ENCODE results near the gene OR2T33. TPM values are rescaled to one million over a fixed set of nuclear protein-coding genes. Genes with fewer than 3 reads are reported as not detected.
"Not testable (repeated sequence)": the region's sequence is repeated elsewhere in the genome, so short reads cannot be mapped to it uniquely, and the experiment has no call there.

OR2T33 gene, protein sequence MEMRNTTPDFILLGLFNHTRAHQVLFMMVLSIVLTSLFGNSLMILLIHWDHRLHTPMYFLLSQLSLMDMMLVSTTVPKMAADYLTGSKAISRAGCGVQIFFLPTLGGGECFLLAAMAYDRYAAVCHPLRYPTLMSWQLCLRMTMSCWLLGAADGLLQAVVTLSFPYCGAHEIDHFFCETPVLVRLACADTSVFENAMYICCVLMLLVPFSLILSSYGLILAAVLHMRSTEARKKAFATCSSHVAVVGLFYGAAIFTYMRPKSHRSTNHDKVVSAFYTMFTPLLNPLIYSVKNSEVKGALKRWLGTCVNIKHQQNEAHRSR
- total RNA-seq = not detected in 2 replicates

DNA sequence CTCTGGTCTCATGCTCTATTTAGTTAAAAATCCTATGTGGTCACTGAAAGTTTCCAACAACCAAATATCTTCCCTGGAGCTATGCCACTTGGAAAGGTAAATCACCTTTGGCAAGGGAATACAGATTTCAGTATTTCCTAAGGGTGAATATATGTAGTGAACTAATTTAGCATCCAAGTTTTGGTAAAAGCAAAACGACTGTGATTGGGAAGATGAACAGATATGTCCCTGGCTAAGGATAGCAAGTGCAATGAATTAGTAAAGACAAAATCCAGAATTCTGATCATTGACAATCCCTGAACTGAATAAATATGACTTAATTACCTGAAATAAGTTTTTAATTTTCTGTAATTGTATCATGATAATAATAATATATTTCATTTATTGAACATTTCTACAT is at the start of gene OR2T33:
TSS of gene OR2T33 (minus strand) at position 101 of the 400 bp plus-strand sequence. CDS start 4,162 bp downstream, outside the sequence.
- intact Hi-C loops (cut with micrococcal nuclease) = no loop called here

DNA sequence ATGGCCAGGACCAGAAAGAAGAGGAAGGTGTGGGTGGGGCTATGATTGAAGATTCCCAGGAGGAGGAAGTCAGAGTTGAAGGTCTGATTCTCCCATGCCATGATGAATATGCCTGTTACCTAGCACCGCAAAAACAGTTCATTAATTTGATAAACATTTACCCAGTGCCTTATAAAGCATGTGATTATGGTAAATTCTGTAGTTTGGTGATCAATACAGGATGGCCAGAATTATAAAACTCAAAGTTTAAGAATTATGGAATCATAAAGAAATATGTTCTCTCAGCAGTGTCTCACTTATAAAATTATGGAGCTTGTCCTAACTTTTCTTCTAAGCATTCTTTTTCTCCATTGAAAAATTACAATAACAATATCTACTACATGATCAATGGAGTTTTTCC is 46.7 kb upstream of the OR2T33 start, which contains the start of gene OR2M7:
TSS of gene OR2M7 (minus strand) at position 101 of the 400 bp plus-strand sequence. CDS start at position 101, 0 bp downstream.
- intact Hi-C loops (cut with micrococcal nuclease) = no loop called here

DNA sequence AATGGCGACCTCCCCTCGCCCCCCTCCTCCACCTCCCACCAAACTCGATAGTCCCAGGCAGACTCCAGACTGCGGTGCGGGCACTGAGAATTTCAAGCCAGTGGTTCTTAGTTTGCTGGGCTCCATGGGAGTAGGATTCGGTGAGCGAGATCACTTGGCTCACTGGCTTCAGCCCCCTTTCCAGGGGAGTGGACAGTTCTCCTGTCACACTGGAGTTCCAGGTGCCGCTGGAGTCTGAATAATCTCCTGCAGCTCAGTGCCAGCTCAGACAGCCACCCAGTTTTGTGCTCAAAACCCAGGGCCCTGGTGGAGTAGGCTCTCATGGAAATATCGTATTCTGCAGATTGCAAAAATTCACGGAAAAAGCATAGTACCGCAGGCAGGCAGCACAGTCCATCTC is 39.0 kb upstream of the OR2T33 start:
- intact Hi-C loops (cut with micrococcal nuclease) = no loop called here

DNA sequence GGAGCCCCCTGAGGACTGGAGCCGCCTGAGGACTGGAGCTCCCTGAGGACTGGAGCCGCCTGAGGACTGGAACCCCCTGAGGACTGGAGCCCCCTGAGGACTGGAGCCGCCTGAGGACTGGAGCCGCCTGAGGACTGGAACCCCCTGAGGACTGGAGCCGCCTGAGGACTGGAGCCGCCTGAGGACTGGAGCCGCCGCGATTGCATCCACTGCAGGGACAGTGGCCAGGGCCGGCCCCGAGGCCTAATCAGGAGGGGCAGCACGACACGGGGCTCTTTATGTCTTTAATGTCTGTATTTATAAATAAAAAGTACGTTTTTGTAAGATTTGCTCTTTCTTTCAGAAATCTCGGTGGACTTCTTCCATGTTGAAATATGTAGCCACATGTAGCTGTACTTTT is 29.0 kb upstream of the OR2T33 start:
- intact Hi-C loops (cut with micrococcal nuclease) = not testable (repeated sequence)

DNA sequence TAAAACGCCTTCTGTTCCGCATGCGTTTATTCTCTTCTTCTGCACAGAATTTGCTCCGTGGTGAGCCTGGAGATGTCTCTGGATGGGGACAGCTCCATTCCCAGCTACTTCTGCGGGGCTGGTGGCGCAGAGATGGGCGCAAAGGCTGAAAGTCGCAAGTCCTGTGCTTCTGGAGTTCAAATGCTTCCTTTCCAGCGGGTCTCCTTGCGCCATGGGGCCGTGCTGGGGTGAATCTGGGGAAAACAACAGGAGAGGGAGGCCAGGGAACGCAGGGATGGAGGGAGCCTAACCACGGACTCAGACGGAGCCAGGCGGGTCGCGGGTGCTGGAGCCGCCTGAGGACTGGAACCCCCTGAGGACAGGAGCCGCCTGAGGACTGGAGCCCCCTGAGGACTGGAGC is 28.3 kb upstream of the OR2T33 start:
- intact Hi-C loops (cut with micrococcal nuclease) = no loop called here

DNA sequence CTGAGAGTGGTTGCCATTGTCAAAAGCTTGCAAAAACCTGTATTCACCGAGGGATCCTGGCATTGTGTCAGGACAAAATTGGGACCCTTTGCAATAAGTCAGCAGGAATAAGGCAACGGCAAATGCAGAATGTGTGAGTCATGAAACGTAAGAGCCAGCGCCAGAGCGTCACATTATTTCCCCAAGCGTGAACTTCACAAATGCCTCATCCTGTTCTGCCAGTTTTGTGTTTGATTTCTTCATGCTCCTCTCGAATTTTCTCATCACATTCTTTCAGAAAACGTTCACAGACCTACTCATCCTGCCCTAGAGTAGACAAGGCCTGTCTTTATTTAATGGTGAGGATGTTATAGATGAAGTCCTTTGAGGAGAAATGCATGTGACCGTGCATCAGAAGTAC is 27.9 kb upstream of the OR2T33 start:
- intact Hi-C loops (cut with micrococcal nuclease) = not testable (repeated sequence)

DNA sequence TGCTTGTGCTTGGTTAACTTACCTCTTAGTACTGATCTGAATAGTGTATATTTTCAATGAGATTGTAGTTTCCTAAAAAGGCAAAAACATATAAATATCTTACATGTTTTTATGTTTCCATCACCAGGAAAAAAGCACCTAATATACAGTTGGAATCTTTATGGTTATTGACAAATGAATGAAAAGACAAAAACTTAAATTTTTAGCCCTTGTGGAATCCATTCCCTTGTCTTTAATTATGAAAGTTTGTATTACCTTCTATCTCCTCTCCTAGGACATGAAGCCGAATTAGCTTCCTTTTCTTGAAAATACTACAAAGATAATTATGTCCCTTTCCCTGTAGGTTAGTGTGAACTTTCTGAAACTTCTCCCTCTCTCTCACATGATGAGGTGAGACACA is 25.5 kb upstream of the OR2T33 start, which contains the start of gene OR2T12:
TSS of gene OR2T12 (minus strand) at position 101 of the 400 bp plus-strand sequence. CDS start 7,846 bp downstream, outside the sequence.
- intact Hi-C loops (cut with micrococcal nuclease) = no loop called here

DNA sequence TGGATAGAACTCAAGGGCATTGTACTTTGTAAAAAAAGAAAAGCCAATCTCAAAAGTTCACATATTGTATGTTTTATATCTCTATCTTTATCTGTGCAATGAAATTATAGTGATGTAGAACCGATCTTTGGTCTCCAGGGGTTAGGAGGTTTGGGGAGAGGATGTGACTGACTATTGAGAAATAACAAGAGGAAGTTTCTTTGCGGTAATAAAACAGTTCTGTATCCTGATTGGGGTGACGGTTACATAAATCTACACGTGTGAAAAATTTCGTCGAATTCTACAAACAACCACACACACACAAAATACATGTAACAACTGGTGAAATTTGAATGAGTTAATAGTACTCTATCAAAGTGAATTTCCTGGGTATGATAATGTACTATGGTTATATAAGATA is 10.6 kb upstream of the OR2T33 start:
- intact Hi-C loops (cut with micrococcal nuclease) = no loop called here

DNA sequence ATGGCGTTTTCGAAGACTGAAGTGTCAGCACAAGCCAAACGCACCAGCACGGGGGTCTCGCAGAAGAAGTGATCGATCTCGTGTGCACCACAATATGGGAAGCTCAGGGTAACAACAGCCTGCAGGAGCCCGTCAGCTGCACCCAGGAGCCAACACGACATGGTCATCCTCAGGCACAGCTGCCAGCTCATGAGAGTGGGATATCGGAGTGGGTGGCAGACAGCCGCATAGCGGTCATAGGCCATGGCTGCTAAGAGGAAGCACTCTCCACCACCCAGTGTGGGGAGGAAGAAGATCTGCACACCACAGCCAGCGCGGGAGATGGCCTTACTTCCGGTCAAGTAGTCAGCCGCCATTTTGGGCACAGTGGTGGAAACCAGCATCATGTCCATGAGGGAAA is 4.6 kb downstream of the OR2T33 start:
- intact Hi-C loops (cut with micrococcal nuclease) = not testable (repeated sequence)

DNA sequence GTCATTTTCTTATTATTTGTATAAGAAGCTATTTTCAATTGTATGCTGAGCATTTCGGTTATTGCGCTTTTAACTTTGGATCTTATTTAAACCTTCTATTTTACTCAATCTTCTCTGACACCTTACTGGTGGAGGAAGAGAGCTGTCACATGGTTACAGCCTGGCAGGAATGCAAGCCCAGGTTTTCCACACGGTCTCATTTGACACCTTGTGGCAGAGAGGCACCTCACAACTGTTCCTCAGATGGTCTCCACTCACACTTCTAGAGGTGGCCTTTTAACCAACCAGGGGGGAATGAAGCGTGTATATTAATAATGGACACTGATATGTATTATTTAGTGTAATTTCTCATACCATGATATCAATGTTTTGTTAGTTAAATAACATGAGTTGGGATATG is 9.6 kb downstream of the OR2T33 start:
- intact Hi-C loops (cut with micrococcal nuclease) = no loop called here

DNA sequence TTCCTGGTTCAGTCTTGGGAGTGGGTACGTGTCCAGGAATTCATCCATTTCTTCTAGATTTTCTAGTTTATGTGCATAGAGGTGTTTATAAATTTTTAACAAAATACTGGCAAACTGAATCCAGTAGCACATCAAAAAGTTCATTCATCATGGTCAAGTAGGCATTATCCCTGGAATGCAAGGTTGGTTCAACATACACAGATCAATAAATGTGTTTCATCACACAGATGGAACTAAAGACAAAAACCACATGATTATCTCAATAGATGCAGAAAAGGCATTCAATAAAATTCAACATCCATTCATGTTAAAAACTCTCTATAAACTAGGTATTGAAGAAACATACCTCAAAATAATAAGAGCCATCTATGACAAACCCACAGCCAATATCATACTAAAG is 18.5 kb downstream of the OR2T33 start:
- intact Hi-C loops (cut with micrococcal nuclease) = not testable (repeated sequence)

DNA sequence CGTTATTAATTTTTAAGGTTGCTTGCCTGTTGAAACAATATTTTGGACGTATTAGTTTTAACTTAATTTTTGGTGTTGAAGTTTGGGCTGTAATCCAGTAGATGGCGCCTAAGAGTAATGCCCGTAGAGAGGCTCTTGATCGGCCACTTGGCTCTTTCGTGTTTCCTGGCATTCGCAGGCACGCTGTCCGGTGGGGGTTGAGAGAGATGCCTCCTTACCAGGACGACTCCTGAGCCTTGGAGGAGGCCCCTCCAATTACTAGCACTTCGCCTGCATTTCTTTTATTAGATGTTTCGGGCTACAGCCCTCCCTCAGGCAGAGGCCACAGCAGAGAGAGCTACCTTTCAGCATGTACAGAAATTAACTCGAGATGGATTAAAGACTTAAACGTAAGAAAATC is 34.6 kb downstream of the OR2T33 start:
- intact Hi-C loops (cut with micrococcal nuclease) = loop anchor here (1.0 kb wide), 1 partner anchor 564 kb away; no protein-coding TSS in a partner anchor

DNA sequence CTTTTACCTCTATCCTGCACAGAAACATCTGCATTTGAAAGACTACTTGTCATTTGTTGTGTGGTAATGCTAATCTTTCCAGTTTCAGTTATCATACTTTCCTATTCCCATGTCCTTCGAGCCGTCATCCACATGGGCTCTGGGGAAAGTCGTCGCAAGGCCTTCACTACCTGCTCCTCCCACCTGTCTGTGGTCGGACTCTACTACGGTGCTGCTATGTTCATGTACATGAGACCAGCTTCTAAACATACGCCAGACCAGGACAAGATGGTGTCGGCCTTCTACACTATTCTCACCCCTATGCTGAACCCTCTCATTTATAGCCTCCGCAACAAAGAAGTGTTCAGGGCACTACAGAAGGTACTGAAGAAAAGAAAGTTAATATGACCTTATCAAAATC is 38.3 kb downstream of the OR2T33 start:
- intact Hi-C loops (cut with micrococcal nuclease) = no loop called here

DNA sequence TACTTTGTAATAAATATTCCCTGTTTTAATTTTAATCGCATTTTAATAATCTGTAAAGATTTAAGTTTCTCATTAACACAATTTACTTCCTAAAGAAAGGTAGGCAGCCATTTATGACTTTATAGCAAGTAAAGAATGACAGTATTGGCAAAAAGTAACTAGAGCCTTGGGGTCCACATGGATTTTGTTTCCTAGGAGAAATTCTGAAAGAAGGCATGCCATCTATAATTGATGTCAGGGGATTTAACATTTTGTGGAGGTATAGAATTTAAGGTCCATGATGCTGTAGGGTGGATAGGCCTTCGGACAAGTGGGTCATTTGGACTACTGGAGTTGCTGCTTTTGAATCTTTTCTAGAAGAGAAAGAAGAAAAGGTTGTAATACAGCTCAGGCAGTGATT is 46.7 kb downstream of the OR2T33 start, which contains the start of gene OR2M4:
TSS of gene OR2M4 (plus strand) at position 301 of the 400 bp plus-strand sequence. CDS start 7,512 bp downstream, outside the sequence.
- intact Hi-C loops (cut with micrococcal nuclease) = no loop called here

DNA sequence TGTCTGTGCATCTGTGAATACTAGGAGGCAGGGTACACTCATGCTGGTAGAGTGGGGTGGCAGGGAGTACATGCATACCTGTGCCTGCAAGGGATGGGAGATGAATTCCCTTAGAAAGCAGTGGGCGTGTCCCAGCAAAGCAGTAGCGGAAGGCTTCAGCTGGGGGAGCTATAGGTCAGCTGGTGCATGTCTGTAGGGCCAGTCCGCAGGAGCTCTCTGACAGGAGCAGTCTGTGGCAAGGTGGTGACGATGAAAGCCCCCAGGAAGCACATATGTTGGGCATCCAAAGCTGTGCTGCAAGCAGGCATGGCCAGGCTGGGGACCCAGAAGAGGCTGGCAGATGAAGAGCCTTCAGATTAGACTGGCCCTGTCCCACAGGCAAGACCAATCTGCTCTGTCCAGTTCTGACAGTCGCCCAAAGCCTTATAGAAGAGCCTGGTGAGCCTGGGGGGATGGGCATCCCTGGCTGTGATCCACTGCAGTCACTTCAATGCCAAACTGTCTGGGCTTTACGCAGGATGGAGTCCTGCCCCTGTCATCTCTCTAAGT is 48.3 kb downstream of the OR2T33 start:
- intact Hi-C loops (cut with micrococcal nuclease) = no loop called here

DNA sequence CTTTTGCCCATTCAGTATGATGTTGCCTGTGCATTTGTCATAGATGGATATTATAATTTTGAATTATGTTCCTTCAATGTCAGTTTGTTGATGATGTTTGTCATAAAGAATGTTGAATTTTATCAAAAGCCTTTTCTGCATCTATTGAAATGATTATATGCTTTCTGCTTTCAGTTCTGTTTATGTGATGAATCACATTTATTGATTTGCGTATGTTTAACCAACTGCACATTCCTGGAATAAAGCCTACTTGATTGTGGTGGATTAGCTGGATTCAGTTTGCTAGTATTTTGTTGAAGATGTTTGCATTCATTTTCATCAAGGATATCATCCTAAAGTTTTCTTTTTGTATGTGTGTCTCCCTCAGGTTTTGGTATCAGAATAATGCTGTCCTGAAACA is 52.2 kb downstream of the OR2T33 start:
- intact Hi-C loops (cut with micrococcal nuclease) = no loop called here

Other genes starting within 250 kb of the OR2T33 start
- 0.05 and 0.11 TPM in 2 replicates for gene OR2L2, start 247.9 kb downstream of the OR2T33 start, total RNA-seq
- gene OR2L3, start 231.1 kb downstream of the OR2T33 start, total RNA-seq = 0.11 TPM in 1 of 2 replicates, not detected in the other
- not detected in 2 replicates for gene OR2L13, start 182.8 kb downstream of the OR2T33 start, total RNA-seq
- not detected in 2 replicates for gene OR2M5, start 132.8 kb downstream of the OR2T33 start, total RNA-seq
- not detected in 2 replicates for gene OR2M2, start 103.2 kb downstream of the OR2T33 start, total RNA-seq
- not detected in 2 replicates for gene OR2M3, start 80.7 kb downstream of the OR2T33 start, total RNA-seq
- not detected in 2 replicates for gene OR2M4, start 46.6 kb downstream of the OR2T33 start, total RNA-seq
- not detected in 2 replicates for gene OR2T12, start 25.4 kb upstream of the OR2T33 start, total RNA-seq
- gene OR2M7, start 46.6 kb upstream of the OR2T33 start, total RNA-seq = not detected in 2 replicates
- not detected in 2 replicates for gene OR14C36, start 70.8 kb upstream of the OR2T33 start, total RNA-seq
- not detected in 2 replicates for gene OR2T4, start 83.7 kb upstream of the OR2T33 start, total RNA-seq
- not detected in 2 replicates for gene OR2T6, start 97.8 kb upstream of the OR2T33 start, total RNA-seq
- not detected in 2 replicates for gene OR2T1, start 125.1 kb upstream of the OR2T33 start, total RNA-seq
- not detected in 2 replicates for gene OR2T2, start 167.7 kb upstream of the OR2T33 start, total RNA-seq
- not detected in 2 replicates for gene OR2T3, start 195.4 kb upstream of the OR2T33 start, total RNA-seq
- not detected in 2 replicates for gene OR2T5, start 210.6 kb upstream of the OR2T33 start, total RNA-seq
- gene OR2G6, start 230.1 kb upstream of the OR2T33 start, total RNA-seq = not detected in 2 replicates